NB4 (cell line): ENCODE measurements around the gene GULP1.

Source experiments
- DNase-seq: peaks from one replicate; pipeline ENCODE4 v3.0.0; 2010; ENCODE audit warnings: low read depth
- H3K4me3 ChIP-seq: one replicate; pipeline ENCODE4 v1.5.1; 2011; ENCODE audit warnings: mild to moderate bottlenecking, low read depth, low read length, moderate library complexity
- CTCF ChIP-seq: IDR thresholded peaks from one replicate; pipeline ENCODE4 v1.5.1; 2012; ENCODE audit warnings: low read depth, low read length
- MAX ChIP-seq: IDR thresholded peaks from 2 replicates; pipeline ENCODE4 v1.6.1; 2011; ENCODE audit warnings: low read depth, low read length
- MYC ChIP-seq: IDR thresholded peaks from 2 replicates; pipeline ENCODE4 v1.6.1; 2011; ENCODE audit warnings: low read depth, low read length
- POLR2A ChIP-seq: IDR thresholded peaks from 2 replicates; pipeline ENCODE4 v1.6.1; 2011; ENCODE audit warnings: mild to moderate bottlenecking; ENCODE audit not compliant: insufficient read length; ENCODE audit errors: extremely low read depth

GULP1 gene

GRCh38 chr2:188314314-188315054, 22.8 kb downstream of the GULP1 start:
- no peak overlapping the region for H3K4me3 ChIP-seq
- TF ChIP-seq MYC (no peak), CTCF (no peak), POLR2A (no peak), MAX (no peak)
- DNase-seq: no peak

GRCh38 chr2:188315750-188316149, 24.1 kb downstream of the GULP1 start:
- TF ChIP-seq POLR2A (no peak), MAX (no peak), CTCF (no peak), MYC (no peak)
- no peak for DNase-seq
- no peak overlapping the region for H3K4me3 ChIP-seq

GRCh38 chr2:188316342-188316741, 24.7 kb downstream of the GULP1 start:
- no peak for DNase-seq
- H3K4me3 ChIP-seq: no peak overlapping the region
- no peak for TF ChIP-seq MYC
- TF ChIP-seq POLR2A: no peak
- no peak for TF ChIP-seq MAX
- no peak for TF ChIP-seq CTCF

GRCh38 chr2:188316791-188317423, 25.2 kb downstream of the GULP1 start:
- H3K4me3 ChIP-seq: no peak overlapping the region
- TF ChIP-seq MYC: no peak
- no peak for TF ChIP-seq CTCF
- TF ChIP-seq MAX: no peak
- no peak for TF ChIP-seq POLR2A
- no peak for DNase-seq

- no peak for DNase-seq
- no peak for TF ChIP-seq POLR2A
- TF ChIP-seq MAX: no peak
- TF ChIP-seq MYC: no peak
- no peak for TF ChIP-seq CTCF
- no peak overlapping the region for H3K4me3 ChIP-seq
Observed at GRCh38 chr2:188318161-188318749, 26.6 kb downstream of the GULP1 start.
